Thymus (tissue), 11 donors: ENCODE measurements around the gene KRTAP22-1. TPM values are rescaled to one million over a fixed set of nuclear protein-coding genes. Genes with fewer than 3 reads are reported as not detected.

ENCODE experiments used
- DNase-seq, 9 donors: peaks; one replicate each; pipeline ENCODE4 v3.0.0-alpha.2; 2013; ENCODE audit warnings: low spot score in 9 of 9, low read depth in 6 of 9, missing footprints in 1 of 9
- H3K27ac ChIP-seq, 2 donors: one replicate each; pipeline ENCODE4 v1.5.1; 2013; ENCODE audit warnings: control low read depth in 1 of 2, low read depth in 1 of 2, low read length in 1 of 2, mild to moderate bottlenecking in 1 of 2, moderate library complexity in 1 of 2
- H3K27me3 ChIP-seq, 2 donors: one replicate each; pipeline ENCODE4 v1.5.1; 2013; ENCODE audit warnings: low read length in 1 of 2; ENCODE audit not compliant: control insufficient read depth in 2 of 2, insufficient read depth in 1 of 2
- H3K36me3 ChIP-seq, 2 donors: one replicate each; pipeline ENCODE4 v1.5.1; 2013; ENCODE audit warnings: low read length in 1 of 2, mild to moderate bottlenecking in 1 of 2, moderate library complexity in 1 of 2; ENCODE audit not compliant: control insufficient read depth in 2 of 2, insufficient read depth in 2 of 2
- H3K4me1 ChIP-seq, 2 donors: one replicate each; pipeline ENCODE4 v1.5.1; 2013; ENCODE audit warnings: low read length in 2 of 2; ENCODE audit not compliant: control insufficient read depth in 2 of 2, insufficient read depth in 2 of 2
- H3K4me3 ChIP-seq, 2 donors: one replicate each; pipeline ENCODE4 v1.5.1; 2013; ENCODE audit warnings: low read length in 2 of 2, control low read depth in 1 of 2, mild to moderate bottlenecking in 1 of 2
- H3K9me3 ChIP-seq, 2 donors: one replicate each; pipeline ENCODE4 v1.5.1; 2013; ENCODE audit warnings: low read length in 1 of 2, mild to moderate bottlenecking in 1 of 2; ENCODE audit not compliant: control insufficient read depth in 2 of 2, insufficient read depth in 1 of 2
- WGBS: extraction: QIAGEN DNeasy Blood & Tissue Kit; methylation state at CpG from one replicate; pipeline ENCODE4 v1.1.7; 2013; 5-methylcytosine and 5-hydroxymethylcytosine counted together
- polyA plus RNA-seq: library from polyadenylated mRNA; stranded (reverse); fragments of 200-250 nt; gene quantifications from one replicate; pipeline ENCODE4 v1.2.3, GENCODE V29; 2013
- total RNA-seq: library from RNA; stranded (reverse); fragments of 120-200 nt; gene quantifications from one replicate; pipeline ENCODE4 v1.2.4, GENCODE V29; 2013
- donor health status: healthy.

Gene KRTAP22-1
- total and polyA plus RNA-seq, 2 donors: not detected

DNA sequence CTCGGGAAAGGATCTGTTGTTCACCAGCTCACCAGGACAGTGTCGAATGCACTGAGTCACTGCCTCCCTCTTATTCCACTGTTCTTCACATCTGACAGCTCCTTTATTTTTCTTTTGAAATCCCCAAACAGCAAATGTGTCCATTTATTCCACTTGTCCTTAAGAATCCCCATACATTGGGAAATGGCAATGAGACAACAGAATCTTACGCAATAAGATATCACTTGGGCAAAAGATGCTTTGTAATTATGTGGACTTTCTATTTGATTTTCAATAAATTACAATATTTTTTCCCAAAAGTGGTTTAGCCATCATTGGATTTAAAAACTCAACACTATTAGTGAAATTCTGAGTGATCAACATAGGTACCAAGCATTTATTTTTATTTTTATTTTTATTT is 37.8 kb downstream of the KRTAP22-1 start:
- H3K27me3 ChIP-seq: no peaks in the 10 kb centered on the region
- WGBS: 92% methylated on average over 3 of the region's 3 CpGs
- H3K27ac ChIP-seq: no peak overlapping the region
- DNase-seq: no peak
- no peaks in the 10 kb centered on the region for H3K36me3 ChIP-seq
- no peaks in the 10 kb centered on the region for H3K4me1 ChIP-seq
- H3K4me3 ChIP-seq: no peak overlapping the region
- H3K9me3 ChIP-seq: no peaks in the 10 kb centered on the region

- no peak for DNase-seq
- H3K36me3 ChIP-seq: no peaks in the 10 kb centered on the region
- no peak within 1 kb of the TSS for H3K27ac ChIP-seq
- H3K9me3 ChIP-seq: no peaks in the 10 kb centered on the region
- H3K27me3 ChIP-seq: no peaks in the 10 kb centered on the region
- no peaks in the 10 kb centered on the region for H3K4me1 ChIP-seq
- 98% methylated on average over 2 of the region's 2 CpGs for WGBS
- no peak within 1 kb of the TSS for H3K4me3 ChIP-seq
Measured at GRCh38 chr21:30642564-30642963, 41.7 kb downstream of the KRTAP22-1 start, which contains the start of gene KRTAP20-3. TSS of gene KRTAP20-3 (plus strand) at chr21:30642864.

GRCh38 chr21:30646904-30647414 is 46.1 kb downstream of the KRTAP22-1 start:
- no peaks in the 10 kb centered on the region for H3K27me3 ChIP-seq
- no peaks in the 10 kb centered on the region for H3K4me1 ChIP-seq
- DNase-seq: no peak
- H3K4me3 ChIP-seq: no peak overlapping the region
- H3K9me3 ChIP-seq: no peaks in the 10 kb centered on the region
- no peak overlapping the region for H3K27ac ChIP-seq
- WGBS: 98% methylated on average over 1 of the region's 1 CpG
- no peaks in the 10 kb centered on the region for H3K36me3 ChIP-seq

Other genes starting within 250 kb of the KRTAP22-1 start
- gene KRTAP13-2, start 228.8 kb upstream of the KRTAP22-1 start, total RNA-seq: not detected
- gene KRTAP13-2, start 228.8 kb upstream of the KRTAP22-1 start, polyA plus RNA-seq: 0.80 TPM
- not detected for gene KRTAP13-1, start 205.1 kb upstream of the KRTAP22-1 start, total RNA-seq
- gene KRTAP13-1, start 205.1 kb upstream of the KRTAP22-1 start, polyA plus RNA-seq: 0.16 TPM
- not detected for gene KRTAP13-3, start 175.2 kb upstream of the KRTAP22-1 start, total RNA-seq
- not detected for gene KRTAP13-3, start 175.2 kb upstream of the KRTAP22-1 start, polyA plus RNA-seq
- 0.05 TPM for gene KRTAP13-4, start 170.9 kb upstream of the KRTAP22-1 start, total RNA-seq
- 0.34 TPM for gene KRTAP13-4, start 170.9 kb upstream of the KRTAP22-1 start, polyA plus RNA-seq
- not detected for gene KRTAP15-1, start 160.8 kb upstream of the KRTAP22-1 start, total RNA-seq
- not detected for gene KRTAP15-1, start 160.8 kb upstream of the KRTAP22-1 start, polyA plus RNA-seq
- not detected for gene KRTAP19-1, start 120.7 kb upstream of the KRTAP22-1 start, total RNA-seq
- gene KRTAP19-1, start 120.7 kb upstream of the KRTAP22-1 start, polyA plus RNA-seq: 0.14 TPM
- gene KRTAP19-2, start 113.7 kb upstream of the KRTAP22-1 start, total RNA-seq: not detected
- gene KRTAP19-2, start 113.7 kb upstream of the KRTAP22-1 start, polyA plus RNA-seq: not detected
- gene KRTAP19-3, start 109.1 kb upstream of the KRTAP22-1 start, total RNA-seq: not detected
- gene KRTAP19-3, start 109.1 kb upstream of the KRTAP22-1 start, polyA plus RNA-seq: 2.4 TPM
- gene KRTAP19-4, start 103.9 kb upstream of the KRTAP22-1 start, total RNA-seq: not detected
- not detected for gene KRTAP19-4, start 103.9 kb upstream of the KRTAP22-1 start, polyA plus RNA-seq
- 0.19 TPM for gene KRTAP19-5, start 98.9 kb upstream of the KRTAP22-1 start, total RNA-seq
- 0.91 TPM for gene KRTAP19-5, start 98.9 kb upstream of the KRTAP22-1 start, polyA plus RNA-seq
- gene KRTAP19-6, start 59.2 kb upstream of the KRTAP22-1 start, total RNA-seq: not detected
- gene KRTAP19-6, start 59.2 kb upstream of the KRTAP22-1 start, polyA plus RNA-seq: not detected
- not detected for gene KRTAP19-7, start 39.8 kb upstream of the KRTAP22-1 start, total RNA-seq
- gene KRTAP19-7, start 39.8 kb upstream of the KRTAP22-1 start, polyA plus RNA-seq: not detected
- gene KRTAP22-2, start 10.7 kb upstream of the KRTAP22-1 start, total RNA-seq: not detected
- not detected for gene KRTAP22-2, start 10.7 kb upstream of the KRTAP22-1 start, polyA plus RNA-seq
- not detected for gene KRTAP6-3, start 8.6 kb upstream of the KRTAP22-1 start, total RNA-seq
- not detected for gene KRTAP6-3, start 8.6 kb upstream of the KRTAP22-1 start, polyA plus RNA-seq
- gene KRTAP6-2, start 2.2 kb upstream of the KRTAP22-1 start, total RNA-seq: not detected
- gene KRTAP6-2, start 2.2 kb upstream of the KRTAP22-1 start, polyA plus RNA-seq: not detected
- gene KRTAP6-1, start 12.8 kb downstream of the KRTAP22-1 start, total RNA-seq: not detected
- gene KRTAP6-1, start 12.8 kb downstream of the KRTAP22-1 start, polyA plus RNA-seq: not detected
- not detected for gene KRTAP20-1, start 15.3 kb downstream of the KRTAP22-1 start, total RNA-seq
- gene KRTAP20-1, start 15.3 kb downstream of the KRTAP22-1 start, polyA plus RNA-seq: not detected
- not detected for gene KRTAP20-4, start 19.5 kb downstream of the KRTAP22-1 start, total RNA-seq
- gene KRTAP20-4, start 19.5 kb downstream of the KRTAP22-1 start, polyA plus RNA-seq: not detected
- gene KRTAP20-2, start 34.1 kb downstream of the KRTAP22-1 start, total RNA-seq: not detected
- gene KRTAP20-2, start 34.1 kb downstream of the KRTAP22-1 start, polyA plus RNA-seq: not detected
- gene KRTAP20-3, start 41.8 kb downstream of the KRTAP22-1 start, total RNA-seq: not detected
- gene KRTAP20-3, start 41.8 kb downstream of the KRTAP22-1 start, polyA plus RNA-seq: not detected
- not detected for gene KRTAP21-3, start 117.7 kb downstream of the KRTAP22-1 start, total RNA-seq
- gene KRTAP21-3, start 117.7 kb downstream of the KRTAP22-1 start, polyA plus RNA-seq: not detected
- gene KRTAP21-2, start 146.2 kb downstream of the KRTAP22-1 start, total RNA-seq: not detected
- not detected for gene KRTAP21-2, start 146.2 kb downstream of the KRTAP22-1 start, polyA plus RNA-seq
- gene KRTAP21-1, start 154.3 kb downstream of the KRTAP22-1 start, total RNA-seq: not detected
- gene KRTAP21-1, start 154.3 kb downstream of the KRTAP22-1 start, polyA plus RNA-seq: not detected
- gene KRTAP8-1, start 212.2 kb downstream of the KRTAP22-1 start, total RNA-seq: not detected
- 0.16 TPM for gene KRTAP8-1, start 212.2 kb downstream of the KRTAP22-1 start, polyA plus RNA-seq
- gene KRTAP7-1, start 228.7 kb downstream of the KRTAP22-1 start, total RNA-seq: not detected
- gene KRTAP7-1, start 228.7 kb downstream of the KRTAP22-1 start, polyA plus RNA-seq: 0.23 TPM